IMR-90 (cell line): ENCODE measurements around the gene CFAP61. TPM values are rescaled to one million over a fixed set of nuclear protein-coding genes. Genes with fewer than 3 reads are reported as not detected.

Source experiments
- ATAC-seq: fragments of 200-7000 bp; cut with Tn5 transposase; 2 replicates; pipeline ENCODE4 v1.9.1; 2020; ENCODE audit warnings: low read depth, mild to moderate bottlenecking, moderate library complexity
- BruUV-seq: library from RNA; stranded (reverse); fragments of 400-500 nt; replicated peaks from 2 replicates; lab custom pipeline; 2021; lab: Mats Ljungman, UMichigan
- CTCF ChIA-PET: fragments of 300-600 bp; formaldehyde crosslinking; extraction: SDS; loops from one replicate; lab custom pipeline; 2021; ENCODE audit warnings: antibody characterized with exemption; lab: Yijun Ruan, JAX
- POLR2A ChIA-PET: fragments of 300-600 bp; sonication (Branson Sonifier 250); formaldehyde crosslinking; loops from one replicate; lab custom pipeline; 2022; ENCODE audit warnings: antibody characterized with exemption; ENCODE audit not compliant: unreplicated experiment; lab: Charles Lee
- DNase-seq: peaks from one replicate; pipeline ENCODE4 v3.0.0; 2013
- H2AFZ ChIP-seq: replicated peaks from 2 replicates; pipeline ENCODE3; 2013; ENCODE audit warnings: low read length, mild to moderate bottlenecking; ENCODE audit not compliant: poor library complexity
- H2AK5ac ChIP-seq: 2 replicates; pipeline ENCODE4 v1.6.1; 2013; ENCODE audit warnings: low read depth, low read length, inconsistent platforms
- H2AK9ac ChIP-seq: replicated peaks from 2 replicates; pipeline ENCODE3; 2013; ENCODE audit warnings: mild to moderate bottlenecking, low read depth, low read length, moderate library complexity; ENCODE audit not compliant: poor library complexity
- H2BK120ac ChIP-seq: 2 replicates; pipeline ENCODE4 v1.6.1; 2013; ENCODE audit warnings: low read depth, low read length, inconsistent platforms
- H2BK15ac ChIP-seq: 3 replicates; pipeline ENCODE4 v1.6.1; 2013; ENCODE audit warnings: low read depth, low read length, inconsistent platforms
- H2BK20ac ChIP-seq: 2 replicates; pipeline ENCODE4 v1.6.1; 2013; ENCODE audit warnings: low read depth, mild to moderate bottlenecking, inconsistent platforms, low read length, moderate library complexity
- H2BK5ac ChIP-seq: 2 replicates; pipeline ENCODE4 v1.6.1; 2013; ENCODE audit warnings: mild to moderate bottlenecking, low read depth, low read length, inconsistent platforms; ENCODE audit not compliant: poor library complexity, severe bottlenecking
- H3K14ac ChIP-seq: replicated peaks from 2 replicates; pipeline ENCODE4 v1.6.1; 2013; ENCODE audit warnings: low read depth, low read length, inconsistent platforms
- H3K18ac ChIP-seq: 2 replicates; pipeline ENCODE4 v1.6.1; 2013; ENCODE audit warnings: low read depth, low read length, control low read depth
- H3K23ac ChIP-seq: 2 replicates; pipeline ENCODE4 v1.6.1; 2013; ENCODE audit warnings: low read depth, low read length, inconsistent platforms
- H3K27ac ChIP-seq: 2 replicates; pipeline ENCODE4 v1.5.1; 2013; ENCODE audit warnings: mild to moderate bottlenecking, control low read depth, low read length; ENCODE audit not compliant: insufficient read depth
- H3K27me3 ChIP-seq: 2 replicates; pipeline ENCODE4 v1.6.1; 2013; ENCODE audit warnings: low read length; ENCODE audit not compliant: control insufficient read depth, insufficient read depth
- H3K36me3 ChIP-seq: 2 replicates; pipeline ENCODE4 v1.6.1; 2013; ENCODE audit warnings: low read length, mixed read lengths; ENCODE audit not compliant: control insufficient read depth, insufficient read depth
- H3K4ac ChIP-seq: 2 replicates; pipeline ENCODE4 v1.6.1; 2013; ENCODE audit warnings: low read depth, low read length, inconsistent platforms
- H3K4me1 ChIP-seq: 2 replicates; pipeline ENCODE4 v1.6.1; 2013; ENCODE audit warnings: low read length, mixed read lengths; ENCODE audit not compliant: control insufficient read depth, insufficient read depth
- H3K4me2 ChIP-seq: 2 replicates; pipeline ENCODE4 v1.6.1; 2013; ENCODE audit warnings: low read depth, mild to moderate bottlenecking, control low read depth, low read length, moderate library complexity
- H3K4me3 ChIP-seq: 2 replicates; pipeline ENCODE4 v1.5.1; 2013; ENCODE audit warnings: low read depth, mild to moderate bottlenecking, control low read depth, low read length, moderate library complexity; ENCODE audit not compliant: insufficient read depth
- H3K56ac ChIP-seq: 2 replicates; pipeline ENCODE4 v1.6.1; 2013; ENCODE audit warnings: low read length, inconsistent platforms; ENCODE audit not compliant: insufficient read depth; ENCODE audit errors: extremely low read depth
- H3K79me1 ChIP-seq, 2 experiments: 2 replicates each; pipeline ENCODE4 v1.6.1; 2013; ENCODE audit warnings: low read length in 2 of 2, inconsistent platforms in 1 of 2, low read depth in 1 of 2
- H3K9ac ChIP-seq: 2 replicates; pipeline ENCODE4 v1.6.1; 2013; ENCODE audit warnings: low read depth, low read length, control low read depth
- H3K9me1 ChIP-seq: 2 replicates; pipeline ENCODE4 v1.6.1; 2013; ENCODE audit warnings: low read length, inconsistent platforms; ENCODE audit not compliant: insufficient read depth
- H3K9me3 ChIP-seq: 2 replicates; pipeline ENCODE4 v1.6.1; 2013; ENCODE audit warnings: low read length; ENCODE audit not compliant: control insufficient read depth, insufficient read depth
- H4K20me1 ChIP-seq: 2 replicates; pipeline ENCODE4 v1.6.1; 2013; ENCODE audit warnings: low read length, inconsistent platforms; ENCODE audit not compliant: insufficient read depth
- H4K5ac ChIP-seq: 2 replicates; pipeline ENCODE4 v1.6.1; 2013; ENCODE audit warnings: mild to moderate bottlenecking, low read depth, low read length, control low read depth
- H4K8ac ChIP-seq, 2 experiments: 2 replicates each; pipeline ENCODE4 v1.6.1; 2013; ENCODE audit warnings: low read depth in 2 of 2, low read length in 2 of 2, control low read depth in 1 of 2, inconsistent platforms in 1 of 2
- H4K91ac ChIP-seq: 2 replicates; pipeline ENCODE4 v1.6.1; 2013; ENCODE audit warnings: low read depth, low read length, inconsistent platforms; ENCODE audit not compliant: insufficient read depth
- RAD21 ChIP-seq: IDR thresholded peaks from 2 replicates; pipeline ENCODE4 v1.6.1; 2012; ENCODE audit warnings: low read length, improper control_type of control experiment
- RCOR1 ChIP-seq: IDR thresholded peaks from 2 replicates; pipeline ENCODE4 v1.6.1; 2012; ENCODE audit warnings: mild to moderate bottlenecking, low read length, improper control_type of control experiment; ENCODE audit not compliant: insufficient replicate concordance
- SMC3 ChIP-seq: fragments of 150-350 bp; IDR thresholded peaks from 2 replicates; pipeline ENCODE4 v1.6.1; 2016; ENCODE audit warnings: low read depth, mild to moderate bottlenecking, antibody characterized with exemption, low read length, moderate library complexity
- WGBS, 2 experiments: methylation state at CpG; one replicate each; pipeline versions ENCODE4 v1.1.5 to v1.1.7; 2013; ENCODE audit warnings: missing lambda C conversion rate in 2 of 2; ENCODE audit not compliant: insufficient read length in 1 of 2; ENCODE audit errors: extremely low coverage in 2 of 2; 5-methylcytosine and 5-hydroxymethylcytosine counted together
- dilution Hi-C: fragments of 300-500 bp; cut with HindIII; formaldehyde crosslinking; loops from one replicate; pipeline ENCODE4 v1.14.3; 2018; ENCODE audit warnings: low sequenced_read_pairs; ENCODE audit not compliant: unreplicated experiment
- in situ Hi-C: fragments of 300-500 bp; cut with MboI; formaldehyde crosslinking; loops from 3 replicates; pipeline ENCODE4 v1.14.3; 2019; ENCODE audit warnings: low sequenced_read_pairs, inconsistent platforms, mixed read lengths
- intact Hi-C: fragments of 100-400 bp; cut with micrococcal nuclease; formaldehyde crosslinking; loops from 2 replicates; pipeline ENCODE4 v1.10.0; 2022
- polyA plus RNA-seq, 3 experiments: library from polyadenylated mRNA; depleted of rRNA; stranded (reverse); fragments of >200 nt; gene quantifications; 2 replicates each; pipeline ENCODE4 v1.2.3, GENCODE V29; 2012; ENCODE audit warnings: low replicate concordance in 1 of 3
- total RNA-seq: library from RNA; depleted of rRNA; stranded (reverse); fragments of >200 nt; gene quantifications from 2 replicates; pipeline ENCODE4 v1.2.3, GENCODE V29; 2012
- TF ChIP-seq, protein P1 (sequence below): fragments of 150-350 bp; IDR thresholded peaks from 2 replicates; pipeline ENCODE4 v1.6.1; 2016; ENCODE audit warnings: low read depth, mild to moderate bottlenecking, low read length, moderate library complexity, borderline replicate concordance

Gene CFAP61
- total and polyA plus RNA-seq, 2 of the 4 experiments (the other 2 are of a cell fraction) = 0.07 TPM; not detected in 1

DNA sequence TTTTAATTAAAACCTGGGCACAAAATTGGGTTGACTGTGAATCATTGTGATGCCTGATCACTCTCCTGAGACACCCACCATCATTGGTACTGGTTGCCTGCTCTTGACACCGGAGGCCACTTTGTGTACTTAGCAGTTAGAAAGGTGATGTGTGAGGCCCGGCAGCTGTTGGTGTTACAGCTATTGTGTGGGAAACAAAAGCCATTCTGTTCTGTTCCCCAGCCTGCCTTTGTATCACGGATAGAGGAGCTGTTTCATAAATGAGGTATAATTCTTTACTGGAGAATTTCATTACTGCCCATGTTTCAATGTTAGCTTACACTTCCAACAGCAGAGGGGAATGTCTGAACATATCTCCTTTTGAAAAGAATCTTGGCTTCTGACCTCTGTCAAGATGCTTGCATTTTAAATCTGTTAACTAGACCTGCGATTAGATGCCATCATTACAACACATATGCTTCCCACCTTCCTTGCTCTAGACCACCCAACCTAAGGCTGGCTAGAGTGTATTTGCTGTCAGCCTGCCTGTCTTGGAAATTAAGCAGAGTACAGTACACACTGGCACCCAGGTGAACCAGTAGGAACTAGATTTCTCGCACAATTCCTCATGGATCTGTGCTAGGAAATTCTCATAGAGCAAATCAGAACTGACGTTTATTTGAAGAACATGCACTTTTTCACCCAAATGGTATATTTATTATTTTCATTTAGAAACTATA is 173.2 kb downstream of the CFAP61 start:
- CTCF ChIA-PET = interaction anchor here (2.0 kb wide), 1 partner anchor 12 kb away, joined by 10 read pairs; no protein-coding TSS in a partner anchor
- no peaks in the 10 kb centered on the region for H3K79me1 ChIP-seq
- intact Hi-C loops (no loop called here), in situ Hi-C loops (loop anchor here (25.0 kb wide), 1 partner anchor 538 kb away; no protein-coding TSS in a partner anchor), dilution Hi-C loops (no loop called here)
- no peak overlapping the region for H2AFZ ChIP-seq
- H3K27ac ChIP-seq = no peak overlapping the region
- no peaks in the 10 kb centered on the region for H3K9me3 ChIP-seq
- no peak overlapping the region for H2BK5ac ChIP-seq
- H2AK9ac ChIP-seq = no peak overlapping the region
- POLR2A ChIA-PET = no interaction called here
- no peak overlapping the region for H3K4me2 ChIP-seq
- no peak overlapping the region for H2BK15ac ChIP-seq
- H3K27me3 ChIP-seq = no peaks in the 10 kb centered on the region; the same call in 1 of the 2 replicates
- H2AK5ac ChIP-seq = no peak overlapping the region
- TF ChIP-seq, protein P1, sequence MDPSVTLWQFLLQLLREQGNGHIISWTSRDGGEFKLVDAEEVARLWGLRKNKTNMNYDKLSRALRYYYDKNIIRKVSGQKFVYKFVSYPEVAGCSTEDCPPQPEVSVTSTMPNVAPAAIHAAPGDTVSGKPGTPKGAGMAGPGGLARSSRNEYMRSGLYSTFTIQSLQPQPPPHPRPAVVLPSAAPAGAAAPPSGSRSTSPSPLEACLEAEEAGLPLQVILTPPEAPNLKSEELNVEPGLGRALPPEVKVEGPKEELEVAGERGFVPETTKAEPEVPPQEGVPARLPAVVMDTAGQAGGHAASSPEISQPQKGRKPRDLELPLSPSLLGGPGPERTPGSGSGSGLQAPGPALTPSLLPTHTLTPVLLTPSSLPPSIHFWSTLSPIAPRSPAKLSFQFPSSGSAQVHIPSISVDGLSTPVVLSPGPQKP = no peak
- no peak for TF ChIP-seq RAD21
- no peak for TF ChIP-seq RCOR1
- no peak for TF ChIP-seq SMC3
- no peak overlapping the region for H3K23ac ChIP-seq
- no peak overlapping the region for H3K18ac ChIP-seq
- no peak overlapping the region for H3K4ac ChIP-seq
- no CpG with 5 or more reads among the region's 6 CpGs for WGBS, 2 experiments
- H4K20me1 ChIP-seq = no peaks in the 10 kb centered on the region
- no peak for DNase-seq
- H3K4me1 ChIP-seq = no peaks in the 10 kb centered on the region
- H3K14ac ChIP-seq = no peak overlapping the region
- H2BK20ac ChIP-seq = no peak overlapping the region
- H2BK120ac ChIP-seq = no peak overlapping the region
- H4K8ac ChIP-seq = no peak overlapping the region
- no peak overlapping the region for H4K91ac ChIP-seq
- no peak overlapping the region for H3K4me3 ChIP-seq
- no TSS peak for BruUV-seq
- H3K56ac ChIP-seq = no peak overlapping the region
- H3K36me3 ChIP-seq = no peaks in the 10 kb centered on the region
- no peaks in the 10 kb centered on the region for H3K9me1 ChIP-seq
- ATAC-seq = no peak
- H4K5ac ChIP-seq = no peak overlapping the region
- no peak overlapping the region for H3K9ac ChIP-seq
